GM19099 (cell line): ENCODE data around the gene BRME1.

Experiments
- POLR2A ChIP-seq: IDR thresholded peaks from 3 replicates; pipeline ENCODE4 v1.6.1; 2011; ENCODE audit warnings: low read depth; ENCODE audit not compliant: insufficient read length; ENCODE audit errors: extremely low read depth

The BRME1 gene

DNA sequence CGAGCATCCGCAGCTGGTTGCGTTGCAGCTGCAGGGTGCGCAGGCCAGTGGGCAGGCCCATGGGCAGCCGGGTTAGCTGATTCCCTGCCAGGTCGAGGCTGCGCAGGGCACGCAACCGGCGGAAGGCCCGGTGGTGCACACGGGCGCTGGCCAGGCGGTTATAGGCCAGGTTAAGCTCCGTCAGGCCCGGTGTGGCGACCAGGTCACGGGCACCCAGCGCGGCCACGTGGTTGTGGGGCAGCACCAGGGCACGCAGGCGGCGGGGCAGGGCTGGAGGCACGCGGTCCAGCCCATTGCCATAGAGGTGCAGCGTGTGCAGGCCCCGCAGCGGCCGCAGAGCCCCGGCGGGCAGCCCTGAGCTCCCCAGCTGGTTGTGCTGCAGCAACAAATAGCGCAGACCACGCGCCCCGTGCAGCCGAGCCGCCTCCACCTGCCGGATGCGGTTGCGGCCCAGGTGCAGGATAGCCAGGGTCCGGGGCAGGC lies 27.0 kb upstream of the BRME1 start:
- no peak for TF ChIP-seq POLR2A

DNA sequence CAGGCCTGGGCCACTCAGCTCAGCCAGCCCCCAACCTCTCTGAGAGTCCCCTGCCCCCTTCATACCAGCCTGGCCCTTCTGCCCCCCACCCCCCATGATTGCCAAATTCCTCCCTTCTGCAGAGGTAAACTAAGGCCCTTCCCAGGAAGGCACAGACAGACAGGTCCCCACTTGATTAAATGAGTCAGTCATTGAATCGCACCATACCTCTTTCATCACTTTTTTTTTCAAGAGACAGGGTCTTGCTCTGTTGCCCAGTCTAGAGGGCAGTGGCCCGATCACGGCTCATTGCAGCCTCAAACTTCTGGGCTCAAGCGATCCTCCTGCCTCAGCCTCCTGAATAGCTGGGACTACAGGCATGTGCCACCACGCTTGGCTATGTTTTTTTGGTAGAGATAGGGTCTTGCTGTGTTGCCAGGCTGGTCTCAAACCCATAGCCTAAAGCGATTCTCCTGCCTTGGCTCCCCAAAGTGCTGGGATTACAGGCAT lies 26.3 kb upstream of the BRME1 start:
- TF ChIP-seq POLR2A, result no peak

DNA sequence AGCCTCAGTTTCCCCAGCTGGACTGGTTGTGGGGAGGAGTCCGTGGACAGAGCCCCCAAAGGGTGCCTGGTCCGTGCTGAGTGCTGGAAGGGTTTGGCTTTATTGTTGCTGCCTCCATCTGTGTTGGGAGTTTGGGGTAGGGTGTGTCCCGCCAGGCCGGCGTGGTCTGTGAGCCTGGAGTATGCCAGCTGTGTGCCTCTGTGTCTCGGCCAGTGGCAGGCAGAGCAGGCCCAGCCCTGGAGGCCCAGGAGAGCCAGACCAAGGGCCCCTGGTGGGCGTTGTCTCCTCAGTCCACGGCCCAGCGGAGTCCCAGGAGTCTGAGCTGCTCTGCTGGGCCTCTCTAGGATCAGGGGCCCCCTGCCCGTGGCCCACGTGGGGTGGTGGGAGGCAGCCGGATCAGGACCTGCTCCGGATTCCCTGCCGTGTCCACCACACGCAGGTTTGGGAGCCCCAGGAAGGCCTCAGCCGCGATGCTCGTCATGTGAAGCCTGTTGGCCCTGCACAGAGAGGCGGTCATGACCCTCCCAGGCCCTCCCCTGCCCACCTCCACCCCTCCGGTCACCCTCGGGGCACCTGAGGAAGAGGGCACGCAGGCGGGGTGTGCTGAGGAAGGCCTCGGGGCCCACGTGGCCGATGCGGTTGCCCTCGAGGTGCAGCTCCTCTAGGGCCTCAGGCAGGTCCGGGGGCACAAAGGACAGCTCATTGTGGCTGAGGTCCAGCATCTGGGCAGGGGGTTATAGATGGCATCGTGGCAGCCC lies 25.7 kb upstream of the BRME1 start:
- TF ChIP-seq POLR2A, result no peak

DNA sequence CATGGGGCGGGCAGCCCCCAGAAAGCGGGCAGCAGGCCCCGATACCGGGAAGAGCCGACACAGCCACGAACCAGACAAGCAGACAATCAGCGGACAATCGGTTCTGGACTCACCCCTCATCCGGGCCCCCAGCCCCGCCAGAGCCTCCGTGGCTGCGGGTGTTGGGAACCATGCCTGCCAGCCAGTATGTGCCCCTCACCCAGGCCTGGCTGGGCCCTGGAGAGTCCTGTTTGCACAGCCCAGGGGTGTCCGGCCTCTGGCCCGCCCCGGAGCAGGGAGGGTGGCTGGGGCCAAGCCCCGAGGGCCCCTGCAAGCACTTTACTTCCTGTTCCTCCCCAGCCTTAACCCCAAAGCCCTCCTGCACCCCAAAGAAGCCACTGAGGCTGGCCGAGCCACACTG lies 24.5 kb upstream of the BRME1 start:
- TF ChIP-seq POLR2A, result no peak

DNA sequence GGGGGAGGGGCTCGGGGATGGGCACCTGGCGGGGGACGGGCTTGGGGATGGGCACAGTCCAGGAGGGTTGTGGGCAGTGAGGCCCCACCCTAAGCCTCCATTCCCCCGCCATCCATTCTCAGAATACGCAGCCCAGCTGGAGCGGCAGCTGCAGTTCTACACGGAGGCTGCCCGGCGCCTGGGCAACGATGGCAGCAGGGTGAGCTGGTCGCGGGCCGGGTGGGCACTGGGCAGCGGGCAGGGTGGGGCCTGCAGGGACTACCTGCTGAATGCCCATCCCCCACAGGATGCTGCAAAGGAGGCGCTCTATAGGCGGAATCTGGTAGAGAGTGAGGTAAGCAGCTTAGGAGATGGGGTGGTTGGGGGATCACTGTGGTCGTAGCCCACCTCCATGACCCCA lies 24.0 kb upstream of the BRME1 start:
- TF ChIP-seq POLR2A, result no peak

DNA sequence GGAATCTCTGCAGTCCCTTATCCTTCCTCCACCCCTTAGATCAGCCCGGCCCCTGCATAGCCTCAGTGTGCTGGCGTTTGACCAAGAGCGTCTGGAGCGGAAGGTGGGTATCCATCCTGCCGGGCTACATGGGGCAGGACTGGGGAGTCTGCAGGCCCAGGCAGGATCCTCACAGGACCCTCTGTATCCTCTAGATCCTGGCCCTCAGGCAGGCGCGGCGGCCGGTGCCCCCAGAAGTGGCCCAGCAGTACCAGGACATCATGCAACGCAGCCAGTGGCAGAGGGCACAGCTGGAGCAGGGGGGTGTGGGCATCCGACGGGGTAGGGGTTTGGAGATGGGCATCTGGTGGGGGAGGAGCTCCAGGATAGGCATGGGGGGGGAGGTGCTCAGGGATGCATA lies 23.4 kb upstream of the BRME1 start:
- no peak for TF ChIP-seq POLR2A

DNA sequence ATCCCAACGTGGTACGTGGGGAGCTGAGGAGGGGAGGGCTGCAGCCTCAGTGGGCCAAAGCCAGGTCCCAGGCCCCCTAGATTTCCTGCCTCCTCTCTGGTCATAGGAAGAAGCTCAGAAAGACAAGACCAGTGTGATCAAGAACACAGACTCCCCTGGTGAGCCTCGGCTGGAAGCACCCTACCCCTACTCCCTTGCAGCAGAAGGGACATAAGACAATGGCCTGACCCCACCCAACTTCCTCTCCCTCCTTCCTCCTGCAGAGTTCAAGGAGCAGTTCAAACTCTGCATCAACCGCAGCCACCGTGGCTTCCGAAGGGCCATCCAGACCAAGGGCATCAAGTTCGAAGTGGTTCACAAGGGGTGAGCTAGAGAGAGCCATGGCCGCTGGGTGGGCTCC lies 20.8 kb upstream of the BRME1 start:
- TF ChIP-seq POLR2A, result no peak

DNA sequence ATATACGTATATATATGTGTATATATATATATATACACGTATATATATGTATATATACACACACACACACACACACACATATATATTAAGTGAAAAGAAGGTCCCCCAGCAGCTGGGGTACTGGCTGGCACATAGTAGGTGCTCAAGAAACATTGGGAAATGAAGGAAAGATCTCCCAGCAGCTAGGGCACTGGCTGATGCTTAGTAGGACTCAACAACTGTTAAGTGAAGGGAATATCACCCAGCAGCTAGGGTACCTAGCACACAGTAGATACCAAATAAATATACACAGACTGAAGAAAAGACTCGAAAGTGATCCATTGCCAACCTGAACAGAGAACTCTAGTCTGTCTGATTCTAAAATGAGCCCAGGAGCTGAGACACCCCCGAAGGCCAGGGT lies 20.1 kb upstream of the BRME1 start:
- TF ChIP-seq POLR2A, result no peak

DNA sequence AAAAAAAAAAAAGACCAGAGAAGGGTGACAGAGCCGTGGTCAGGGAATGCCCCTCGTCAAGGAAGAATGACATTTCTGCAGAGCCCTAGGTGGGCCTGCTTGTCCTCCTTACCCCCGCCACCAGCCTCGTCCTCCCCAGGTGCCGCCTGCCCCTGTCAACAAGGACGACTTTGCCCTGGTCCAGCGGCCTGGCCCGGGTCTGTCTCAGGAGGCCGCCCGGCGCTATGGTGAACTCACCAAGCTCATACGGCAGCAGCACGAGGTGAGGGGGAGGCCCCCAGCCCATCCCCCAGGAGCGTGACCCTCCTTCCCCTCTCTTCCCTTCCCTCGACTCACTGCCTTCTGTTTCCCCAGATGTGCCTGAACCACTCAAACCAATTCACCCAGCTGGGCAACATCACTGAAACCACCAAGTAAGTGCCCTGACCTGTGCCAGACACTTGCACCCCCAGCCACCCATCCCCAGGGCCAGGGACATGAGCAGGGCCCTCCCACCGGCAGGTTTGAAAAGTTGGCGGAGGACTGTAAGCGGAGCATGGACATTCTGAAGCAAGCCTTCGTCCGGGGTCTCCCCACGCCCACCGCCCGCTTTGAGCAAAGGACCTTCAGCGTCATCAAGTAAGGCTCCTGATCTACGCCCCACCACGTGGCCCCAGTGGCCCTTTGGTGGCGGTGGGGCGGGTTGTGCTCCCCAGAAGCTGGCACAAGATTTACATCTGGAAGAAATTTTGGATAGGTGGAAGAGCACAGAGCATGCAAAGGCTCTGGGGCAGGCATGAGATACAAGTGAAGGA lies 17.5 kb upstream of the BRME1 start:
- no peak for TF ChIP-seq POLR2A

DNA sequence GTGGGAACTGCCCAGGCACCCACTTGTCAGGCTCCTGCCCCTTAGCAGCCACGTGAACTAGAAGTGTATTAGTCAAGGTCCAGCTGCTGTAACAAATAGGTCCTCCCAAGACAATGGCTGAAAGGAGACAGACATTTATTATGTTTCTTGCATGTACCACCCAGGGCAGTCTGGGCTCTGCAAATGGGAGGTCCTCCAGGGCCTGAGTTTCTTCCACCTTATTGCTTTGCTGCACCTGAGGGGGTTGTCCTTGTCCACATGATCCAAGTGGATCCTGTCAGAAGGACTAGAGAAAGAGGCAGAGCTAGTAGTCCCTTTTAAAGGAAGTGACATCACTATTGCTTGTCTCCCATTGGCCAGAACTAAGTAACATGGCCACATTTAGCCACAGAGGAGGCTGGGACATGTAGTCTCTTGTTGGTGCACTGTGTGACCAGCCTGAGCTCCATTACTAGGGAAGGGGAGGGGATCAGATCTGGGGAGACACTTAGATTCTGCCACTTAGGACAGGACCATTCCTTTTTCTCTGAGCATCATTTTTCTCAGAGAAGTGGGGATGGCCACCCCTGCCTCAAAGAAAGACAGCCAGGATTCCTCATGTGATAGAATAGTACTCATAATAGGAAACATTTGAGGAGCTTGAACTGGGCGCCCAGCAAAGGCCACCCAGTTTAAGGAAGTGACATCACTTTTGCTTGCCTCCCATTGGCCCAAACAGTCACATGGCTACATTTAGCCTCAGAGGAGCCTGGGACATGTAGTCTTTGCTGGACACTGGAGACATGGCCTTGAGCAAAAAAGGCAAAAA lies 15.2 kb upstream of the BRME1 start:
- no peak for TF ChIP-seq POLR2A

DNA sequence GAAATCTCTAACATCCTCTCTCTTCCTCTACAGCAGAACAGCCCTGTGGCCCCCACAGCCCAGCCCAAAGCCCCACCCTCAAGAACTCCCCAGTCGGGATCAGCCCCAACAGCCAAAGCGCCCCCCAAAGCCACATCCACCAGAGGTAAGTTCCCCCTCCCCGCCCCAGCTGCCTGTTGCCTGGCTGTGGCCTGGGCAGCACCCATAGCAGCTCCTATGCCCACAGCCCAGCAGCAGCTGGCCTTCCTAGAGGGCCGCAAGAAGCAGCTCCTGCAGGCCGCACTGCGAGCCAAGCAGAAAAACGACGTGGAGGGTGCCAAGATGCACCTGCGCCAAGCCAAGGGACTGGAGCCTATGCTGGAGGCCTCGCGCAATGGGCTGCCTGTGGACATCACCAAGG lies 14.6 kb upstream of the BRME1 start:
- TF ChIP-seq POLR2A, result no peak

DNA sequence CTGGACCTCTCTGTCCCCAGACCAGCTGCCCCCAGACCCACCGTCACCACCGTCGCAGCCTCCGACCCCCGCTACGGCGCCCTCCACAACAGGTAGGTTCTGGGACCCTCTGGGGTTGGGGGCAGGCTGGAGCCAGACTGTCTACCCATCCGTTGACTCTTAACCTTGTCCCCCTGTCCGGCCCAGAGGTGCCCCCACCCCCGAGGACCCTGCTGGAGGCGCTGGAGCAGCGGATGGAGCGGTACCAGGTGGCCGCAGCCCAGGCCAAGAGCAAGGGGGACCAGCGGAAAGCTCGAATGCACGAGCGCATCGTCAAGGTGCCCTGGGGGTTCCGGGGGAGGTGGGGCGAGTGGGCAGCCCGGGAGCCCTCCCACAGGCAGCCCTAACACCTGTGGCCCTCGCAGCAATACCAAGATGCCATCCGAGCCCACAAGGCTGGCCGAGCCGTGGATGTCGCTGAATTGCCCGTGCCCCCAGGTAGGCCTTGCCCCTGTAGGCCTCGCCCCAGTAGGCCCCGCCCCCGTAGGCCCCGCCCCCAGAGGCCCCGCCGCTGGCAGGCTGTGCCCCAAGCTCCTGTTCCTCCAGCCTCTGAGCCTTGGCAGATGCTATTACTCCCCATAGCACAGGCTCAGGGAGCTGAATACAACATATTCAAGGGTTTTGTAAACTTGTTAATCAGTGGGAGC lies 13.0 kb upstream of the BRME1 start:
- no peak for TF ChIP-seq POLR2A

DNA sequence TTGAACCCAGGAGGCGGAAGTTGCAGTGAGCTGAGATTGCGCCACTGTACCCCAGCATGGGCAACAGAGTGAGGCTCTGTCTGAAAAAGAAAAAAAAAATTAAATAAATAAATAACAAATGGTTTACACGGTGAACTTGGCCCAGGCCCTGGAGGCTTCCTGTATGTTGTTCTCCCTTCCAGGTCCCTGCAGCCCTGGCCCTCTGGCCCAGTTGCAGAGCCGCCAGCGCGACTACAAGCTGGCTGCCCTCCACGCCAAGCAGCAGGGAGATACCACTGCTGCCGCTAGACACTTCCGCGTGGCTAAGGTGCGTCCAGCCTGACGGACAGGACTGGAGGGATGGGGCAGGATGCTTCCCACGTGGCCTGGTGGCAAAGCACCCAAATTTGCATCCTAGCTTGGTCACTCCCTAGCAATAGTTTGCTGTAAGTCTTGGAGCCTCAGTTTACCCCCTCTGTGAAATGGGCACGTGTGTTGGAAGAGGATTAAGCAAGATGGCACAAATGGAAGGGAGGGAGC lies 12.0 kb upstream of the BRME1 start:
- TF ChIP-seq POLR2A, result no peak

DNA sequence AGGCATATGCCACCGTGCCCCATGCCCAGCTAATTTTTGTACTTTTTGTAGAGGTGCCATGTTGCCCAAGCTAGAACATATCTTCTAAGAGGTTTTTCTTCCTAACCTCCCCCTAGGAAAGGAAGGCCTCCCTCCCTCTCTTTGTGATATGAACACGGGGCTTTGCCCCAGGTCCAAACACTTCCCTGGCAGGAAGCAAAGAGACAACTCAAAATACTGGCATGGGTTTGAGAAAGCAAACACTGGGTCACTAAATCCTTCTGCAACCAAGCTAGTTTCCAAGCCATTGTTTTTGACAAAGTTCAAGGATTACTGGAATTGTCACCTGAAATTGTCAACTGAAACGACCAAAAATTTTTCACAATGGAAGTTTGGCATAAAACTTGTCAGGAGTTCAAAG lies 8.9 kb upstream of the BRME1 start:
- no peak for TF ChIP-seq POLR2A
